Hair follicle dermal papilla cell (primary cell): ENCODE results near the gene SHISA3. TPM values are rescaled to one million over a fixed set of nuclear protein-coding genes. Genes with fewer than 3 reads are reported as not detected.

Experiments used
- total RNA-seq: library from RNA; depleted of rRNA; stranded (reverse); fragments of >200 nt; gene quantifications from 2 replicates; pipeline ENCODE4 v1.2.3, GENCODE V29; 2012

SHISA3 gene
- total RNA-seq, result not detected in 2 replicates

DNA sequence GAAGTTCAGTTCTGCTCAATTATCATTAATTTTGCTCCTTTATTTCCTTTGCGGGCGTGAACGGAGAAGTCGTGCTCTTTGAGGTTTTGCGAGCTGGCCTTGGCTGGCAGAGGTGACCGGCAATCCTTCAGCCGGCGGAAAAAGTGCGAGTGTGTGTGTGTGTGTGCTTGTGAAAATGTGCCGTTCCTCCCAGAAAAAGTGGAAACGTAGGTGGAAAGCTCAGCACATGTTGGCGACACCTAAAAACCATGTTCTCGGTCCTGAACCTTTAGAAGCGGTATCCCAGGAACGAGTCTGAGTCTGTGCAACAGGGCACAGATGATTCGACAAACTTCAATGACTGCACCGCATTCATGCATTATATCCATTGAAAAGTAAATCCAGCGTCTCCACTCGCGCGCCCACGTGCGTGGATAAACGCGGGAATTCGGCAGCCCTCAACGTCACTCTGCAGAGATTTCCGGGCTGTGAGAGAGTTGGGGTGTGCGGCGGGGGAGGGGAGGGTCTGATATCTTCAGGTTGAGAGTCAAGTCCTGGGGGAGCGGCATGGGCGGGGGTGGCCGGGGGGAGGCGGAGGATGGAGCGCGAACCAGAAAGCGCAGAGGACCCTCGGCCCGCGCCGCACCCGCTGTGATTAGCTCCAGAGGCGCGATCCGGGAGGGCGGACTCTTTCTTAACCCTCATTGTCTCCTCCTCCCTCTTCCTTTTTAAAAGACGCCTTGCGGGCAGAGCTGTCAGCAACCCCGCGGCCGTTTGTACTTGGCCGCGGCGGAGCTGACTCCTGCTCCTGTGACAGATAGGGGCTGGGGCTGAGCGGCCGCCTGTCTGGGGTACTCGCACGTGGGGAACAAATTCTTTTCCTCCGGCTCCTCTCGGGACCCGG, at the start of gene SHISA3:
SHISA3 (plus strand) TSS at position 737 of the 883 bp plus-strand sequence. CDS start 569 bp downstream, outside the sequence.

Other genes with a start within 250 kb of the SHISA3 start
- gene BEND4, start 244.8 kb upstream of the SHISA3 start, total RNA-seq, result not detected in 2 replicates